Measurements from ENCODE around the gene PRPH2. TPM values are rescaled to one million over a fixed set of nuclear protein-coding genes. Genes with fewer than 3 reads are reported as not detected.

Gene PRPH2
- total and polyA plus RNA-seq, 2 donors (not counting 1 experiment from before 2014, with no cell fraction given): 0.03 to 0.15 TPM

DNA sequence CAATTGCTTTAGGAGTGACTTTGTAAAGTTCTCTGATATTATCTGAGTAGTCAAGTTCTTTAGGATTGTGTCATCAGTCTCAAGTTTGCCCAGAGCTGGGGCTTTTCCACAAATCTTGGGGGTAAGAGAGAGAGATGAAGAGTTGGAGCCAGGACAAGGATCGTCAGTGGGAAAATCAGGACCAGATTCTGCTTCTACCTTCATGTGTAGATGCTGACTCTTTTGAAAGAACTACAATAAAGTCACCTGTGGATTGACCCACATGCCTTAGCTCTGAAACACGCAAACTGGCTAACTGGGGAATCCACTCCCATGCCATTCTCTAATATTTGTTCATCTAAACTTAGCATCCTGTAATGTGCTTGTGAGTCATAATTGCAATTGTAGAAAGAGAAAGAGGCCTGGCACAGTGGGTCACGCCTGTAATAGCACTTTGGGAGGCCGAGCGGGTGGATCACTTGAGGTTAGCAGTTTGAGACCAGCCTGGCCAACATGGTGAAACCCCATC, 43.8 kb upstream of the PRPH2 start:
- Mint-ChIP-seq H3K4me1 (peaks cover 12% of the 10 kb centered on the region), H3K4me3 (no peak overlapping the region), H3K9me3 (ENCODE audit: insufficient read depth) (no peaks in the 10 kb centered on the region), H3K27ac (no peak overlapping the region), H3K27me3 (no peaks in the 10 kb centered on the region)
- H3K4me1 ChIP-seq (ENCODE audit: control insufficient read depth in 2 of 2, insufficient read depth in 2 of 2, low read length in 2 of 2): peaks cover 5 to 8% of the 10 kb centered on the region in 2 donors
- intact Hi-C loops (cut with micrococcal nuclease): no loop called here
- H3K4me2 ChIP-seq (replicated peaks; ENCODE audit: low read depth, low read length, poor library complexity, severe bottlenecking): no peak overlapping the region
- no peak for TF ChIP-seq EZH2 (IDR thresholded peaks at IDR 0.05; ENCODE audit: borderline replicate concordance, insufficient read depth, low read depth, low read length, poor library complexity, severe bottlenecking)
- TF ChIP-seq, protein P1, sequence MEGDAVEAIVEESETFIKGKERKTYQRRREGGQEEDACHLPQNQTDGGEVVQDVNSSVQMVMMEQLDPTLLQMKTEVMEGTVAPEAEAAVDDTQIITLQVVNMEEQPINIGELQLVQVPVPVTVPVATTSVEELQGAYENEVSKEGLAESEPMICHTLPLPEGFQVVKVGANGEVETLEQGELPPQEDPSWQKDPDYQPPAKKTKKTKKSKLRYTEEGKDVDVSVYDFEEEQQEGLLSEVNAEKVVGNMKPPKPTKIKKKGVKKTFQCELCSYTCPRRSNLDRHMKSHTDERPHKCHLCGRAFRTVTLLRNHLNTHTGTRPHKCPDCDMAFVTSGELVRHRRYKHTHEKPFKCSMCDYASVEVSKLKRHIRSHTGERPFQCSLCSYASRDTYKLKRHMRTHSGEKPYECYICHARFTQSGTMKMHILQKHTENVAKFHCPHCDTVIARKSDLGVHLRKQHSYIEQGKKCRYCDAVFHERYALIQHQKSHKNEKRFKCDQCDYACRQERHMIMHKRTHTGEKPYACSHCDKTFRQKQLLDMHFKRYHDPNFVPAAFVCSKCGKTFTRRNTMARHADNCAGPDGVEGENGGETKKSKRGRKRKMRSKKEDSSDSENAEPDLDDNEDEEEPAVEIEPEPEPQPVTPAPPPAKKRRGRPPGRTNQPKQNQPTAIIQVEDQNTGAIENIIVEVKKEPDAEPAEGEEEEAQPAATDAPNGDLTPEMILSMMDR (IDR thresholded peaks at IDR 0.05): no peak
- no peak for DNase-seq
- no peaks in the 10 kb centered on the region for H4K20me1 ChIP-seq (ENCODE audit: control insufficient read depth, insufficient read depth, low read length, poor library complexity, severe bottlenecking)
- H2AFZ ChIP-seq (ENCODE audit: insufficient read depth, low read depth, low read length, poor library complexity, severe bottlenecking): no peak overlapping the region
- no peak overlapping the region for H3K27ac ChIP-seq (ENCODE audit: low read length in 2 of 2)
- no peak overlapping the region for H3K4me3 ChIP-seq (ENCODE audit: control extremely low read depth in 1 of 5, extremely low read depth in 1 of 5, insufficient read depth in 1 of 5, low read depth in 2 of 5, low read length in 4 of 5)
- peaks cover 10% of the 10 kb centered on the region for H3K79me2 ChIP-seq (ENCODE audit: control insufficient read depth, insufficient read depth, low read length)
- POLR2A ChIA-PET: no interaction called here
- H3K9me3 ChIP-seq (ENCODE audit: control extremely low read depth in 1 of 3, control insufficient read depth in 2 of 3, insufficient read depth in 1 of 3, low read length in 2 of 3): no peaks in the 10 kb centered on the region
- peaks cover 2 to 5% of the 10 kb centered on the region in 2 experiments for H3K36me3 ChIP-seq (replicated peaks in 1 of 2; ENCODE audit: control extremely low read depth in 1 of 2, control insufficient read depth in 1 of 2, extremely low read depth in 1 of 2, insufficient read depth in 2 of 2, low read length in 1 of 2)
- no peak for ATAC-seq (ENCODE audit: low read depth)
- WGBS (ENCODE audit: insufficient coverage): 90% methylated on average over 2 of the region's 5 CpGs
- H3K9ac ChIP-seq (ENCODE audit: low read length): no peak overlapping the region
- no peaks in the 10 kb centered on the region for H3K27me3 ChIP-seq (replicated peaks in 1 of 4; ENCODE audit: control extremely low read depth in 1 of 4, control insufficient read depth in 3 of 4, insufficient read depth in 4 of 4, low read length in 3 of 4)
- CTCF ChIA-PET: no interaction called here

DNA sequence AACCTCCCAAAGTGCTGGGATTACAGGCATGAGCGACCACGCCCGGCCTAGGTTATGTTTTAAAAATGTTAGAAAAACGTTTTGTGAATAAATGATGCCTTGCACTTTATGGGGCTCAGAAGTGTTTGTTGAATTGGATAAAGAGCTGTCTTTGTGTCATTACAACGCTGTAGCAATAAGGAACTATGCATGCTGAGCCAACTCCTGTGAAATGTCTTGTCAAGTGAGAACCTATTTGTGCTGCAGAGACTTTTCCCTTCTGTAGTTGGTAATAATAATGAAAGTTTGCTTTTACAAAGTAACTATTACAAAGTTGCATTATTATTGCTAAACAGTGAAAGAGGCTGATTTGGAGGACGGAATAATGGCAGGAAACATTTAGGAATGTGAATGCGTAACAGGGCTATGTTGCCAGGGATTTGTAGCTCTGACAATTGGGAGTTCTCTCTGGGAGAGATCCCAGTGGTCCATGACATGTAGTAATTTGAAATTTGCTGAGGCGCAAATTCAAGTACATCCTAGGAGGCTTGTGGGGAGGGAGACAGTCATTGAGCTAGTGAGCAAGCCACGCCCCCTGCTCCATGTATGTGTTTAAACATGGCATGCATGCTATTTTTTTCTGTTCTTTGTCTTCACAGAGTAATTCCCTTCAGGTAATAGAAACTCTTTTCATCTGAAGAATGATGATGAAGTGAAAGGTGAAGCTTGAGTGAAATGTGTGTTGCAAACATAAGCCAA, 42.7 kb upstream of the PRPH2 start:
- CTCF ChIA-PET: interaction anchor here (0.6 to 1.1 kb wide), 3 partner anchors 14 to 21 kb away, joined by 3 read pairs; no protein-coding TSS in a partner anchor

More for the DNA sequence above, 42.7 kb upstream of the PRPH2 start:
- Histone ChIP-seq H3K27me3 (replicated peaks in 1 of 4; ENCODE audit: control extremely low read depth in 1 of 4, control insufficient read depth in 3 of 4, insufficient read depth in 4 of 4, low read length in 3 of 4) (no peaks in the 10 kb centered on the region), H3K4me2 (replicated peaks; ENCODE audit: low read depth, low read length, poor library complexity, severe bottlenecking) (no peak overlapping the region), H3K79me2 (ENCODE audit: control insufficient read depth, insufficient read depth, low read length) (peaks cover 20% of the 10 kb centered on the region), H3K27ac (ENCODE audit: low read length in 2 of 2) (no peak overlapping the region), H4K20me1 (ENCODE audit: control insufficient read depth, insufficient read depth, low read length, poor library complexity, severe bottlenecking) (no peaks in the 10 kb centered on the region), H3K9ac (ENCODE audit: low read length) (no peak overlapping the region), H3K4me1 (ENCODE audit: control insufficient read depth in 2 of 2, insufficient read depth in 2 of 2, low read length in 2 of 2) (no peaks in the 10 kb centered on the region), H3K36me3 (replicated peaks in 1 of 2; ENCODE audit: control extremely low read depth in 1 of 2, control insufficient read depth in 1 of 2, extremely low read depth in 1 of 2, insufficient read depth in 2 of 2, low read length in 1 of 2) (peaks cover 2 to 5% of the 10 kb centered on the region in 2 experiments), H3K4me3 (ENCODE audit: control extremely low read depth in 1 of 5, extremely low read depth in 1 of 5, insufficient read depth in 1 of 5, low read depth in 2 of 5, low read length in 4 of 5) (no peak overlapping the region), H2AFZ (ENCODE audit: insufficient read depth, low read depth, low read length, poor library complexity, severe bottlenecking) (no peak overlapping the region), H3K9me3 (ENCODE audit: control extremely low read depth in 1 of 3, control insufficient read depth in 2 of 3, insufficient read depth in 1 of 3, low read length in 2 of 3) (no peaks in the 10 kb centered on the region)
- no peak overlapping the region for H3K4me3 Mint-ChIP-seq
- ATAC-seq (ENCODE audit: low read depth) (no peak), DNase-seq (no peak)
- H3K27me3 Mint-ChIP-seq: no peaks in the 10 kb centered on the region
- 91% methylated on average over 6 of the region's 9 CpGs for WGBS (ENCODE audit: insufficient coverage)
- H3K4me1 Mint-ChIP-seq: peaks cover 7% of the 10 kb centered on the region
- POLR2A ChIA-PET: interaction anchor here (0.6 kb wide), 2 partner anchors 17 to 25 kb away, joined by 3 to 4 read pairs; partner anchors contain the start of gene BICRAL
- no peaks in the 10 kb centered on the region for H3K9me3 Mint-ChIP-seq (ENCODE audit: insufficient read depth)
- intact Hi-C loops (cut with micrococcal nuclease): no loop called here
- H3K27ac Mint-ChIP-seq: no peak overlapping the region
- TF ChIP-seq, protein P1 (IDR thresholded peaks at IDR 0.05): no peak
- TF ChIP-seq EZH2 (IDR thresholded peaks at IDR 0.05; ENCODE audit: borderline replicate concordance, insufficient read depth, low read depth, low read length, poor library complexity, severe bottlenecking): no peak

Measured in B cell (primary cell).